ENCODE data around the gene TTC3.
"Not testable (repeated sequence)": the region's sequence is repeated elsewhere in the genome, so short reads cannot be mapped to it uniquely, and the experiment has no call there.

Gene TTC3

DNA sequence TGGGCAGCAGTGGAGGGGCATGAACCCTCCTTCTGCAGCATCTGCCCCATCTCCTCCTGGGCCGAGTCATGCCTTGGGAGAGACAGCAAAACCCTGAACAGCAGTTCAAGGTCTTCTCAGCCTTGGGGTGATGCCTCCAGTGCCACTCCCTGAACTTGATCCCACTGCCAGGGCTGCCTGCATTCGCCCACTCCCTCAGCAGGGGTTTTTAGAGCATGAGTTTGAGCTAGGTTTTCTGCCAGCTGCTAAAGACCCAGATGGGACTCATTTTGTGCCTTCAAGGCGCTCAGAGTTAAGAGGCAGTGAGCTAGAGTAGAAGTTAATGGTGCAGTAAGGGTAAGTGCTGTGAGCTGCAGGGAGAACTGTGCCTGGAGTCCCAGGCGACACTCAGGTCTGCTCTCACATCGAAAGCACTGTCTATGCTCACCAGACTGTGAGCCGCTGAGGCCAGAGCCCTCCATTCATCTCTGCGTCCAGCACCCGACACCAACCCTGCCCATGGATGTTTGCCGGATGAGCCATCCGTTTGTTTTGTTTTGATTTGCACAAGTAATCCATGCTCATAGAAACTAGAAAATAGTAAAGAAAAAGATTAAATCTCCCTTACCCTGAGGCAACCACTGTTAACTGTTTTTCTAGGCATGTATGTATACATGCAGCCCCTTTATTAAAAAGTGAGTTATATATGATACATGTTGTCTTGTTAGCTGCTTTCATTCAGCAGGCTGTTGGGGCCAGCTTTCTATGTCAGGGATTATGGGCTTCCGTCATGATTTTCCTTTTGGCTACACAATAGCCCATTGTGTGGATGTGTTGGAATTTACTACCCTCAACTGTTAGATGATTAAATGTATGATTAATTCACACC is 126.2 kb downstream of the TTC3 start:
- no peak for DNase-seq

DNA sequence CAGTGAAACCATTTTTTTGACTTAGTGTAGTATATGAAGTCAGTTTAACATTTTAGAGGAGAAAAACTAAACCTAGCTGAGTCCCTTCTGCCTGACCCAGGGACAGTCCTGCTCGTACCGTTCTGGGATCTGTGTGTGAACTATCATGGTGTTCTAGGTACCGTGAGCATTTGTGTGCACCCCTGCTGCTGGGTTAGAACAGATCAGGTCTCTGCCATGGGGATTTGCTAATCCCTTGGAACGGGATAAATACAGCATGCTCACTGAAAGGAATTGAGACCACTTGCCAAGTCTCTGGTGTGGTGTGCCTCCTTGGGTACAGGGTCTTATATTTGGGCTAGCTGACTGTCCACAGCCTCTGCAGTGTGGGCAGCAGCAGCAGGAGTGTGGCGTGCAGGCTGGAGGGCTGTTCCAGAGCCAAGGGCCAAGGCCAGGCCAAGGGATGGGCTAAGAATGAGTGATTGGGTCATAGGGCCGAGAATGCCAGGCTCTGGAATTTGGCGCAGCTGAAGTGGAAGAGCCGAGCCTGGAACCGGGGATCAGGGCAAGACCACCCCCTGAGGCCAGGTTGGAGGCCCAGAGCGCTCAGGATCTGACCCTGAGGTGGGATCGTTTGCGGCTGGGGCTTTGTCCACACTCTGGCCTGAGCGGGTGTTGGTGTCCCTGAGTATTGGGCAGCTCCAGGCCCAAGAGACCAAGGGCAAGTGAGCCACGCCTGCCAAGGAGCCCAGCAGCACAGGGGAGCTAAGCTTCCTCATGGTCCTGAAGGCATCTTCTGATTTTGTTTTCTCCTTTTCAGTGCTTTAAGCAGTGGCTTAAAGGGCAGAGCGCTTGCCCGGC is 127.8 kb downstream of the TTC3 start:
- DNase-seq = no peak

DNA sequence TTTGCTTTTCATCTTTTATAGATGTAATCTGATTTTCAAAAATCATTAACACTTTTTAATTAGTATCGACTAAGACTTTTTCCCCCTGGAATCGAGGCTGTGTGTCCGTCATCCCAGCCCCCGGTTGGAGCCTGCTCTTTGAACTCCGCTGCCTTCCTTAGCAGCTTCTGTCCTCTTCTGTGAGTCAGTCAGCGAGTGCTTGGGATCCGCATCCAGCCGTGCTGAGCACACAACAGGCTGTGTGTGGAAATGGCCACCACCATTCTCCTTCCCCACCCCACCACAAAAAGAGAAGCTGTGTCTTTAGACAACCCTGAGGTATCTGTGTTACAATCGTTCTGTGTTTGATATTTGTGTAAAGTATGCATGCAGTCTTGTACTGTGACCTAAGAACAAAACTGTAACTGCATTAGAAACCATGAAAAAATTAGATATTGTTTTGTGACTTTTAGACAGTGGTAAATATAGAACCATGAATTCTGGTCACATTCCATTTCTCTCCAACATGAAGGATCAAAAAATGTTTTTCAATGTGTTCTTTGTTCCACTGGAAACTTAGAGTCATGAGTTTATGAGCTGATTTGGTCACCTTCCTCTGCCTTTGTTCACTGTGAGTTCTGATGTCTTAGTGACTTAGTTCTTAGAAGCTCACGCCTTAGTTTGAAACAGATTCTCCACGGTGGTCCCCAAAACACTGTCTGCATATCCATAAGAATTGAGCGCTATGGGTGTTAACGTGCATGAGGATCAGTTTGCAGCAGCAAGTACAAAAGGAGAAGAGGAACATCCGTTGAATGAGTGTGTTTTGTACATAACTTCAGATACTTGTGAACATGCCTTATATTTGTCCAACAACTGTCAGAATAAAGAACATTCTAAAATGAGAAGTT is 129.4 kb downstream of the TTC3 start:
- DNase-seq = no peak

DNA sequence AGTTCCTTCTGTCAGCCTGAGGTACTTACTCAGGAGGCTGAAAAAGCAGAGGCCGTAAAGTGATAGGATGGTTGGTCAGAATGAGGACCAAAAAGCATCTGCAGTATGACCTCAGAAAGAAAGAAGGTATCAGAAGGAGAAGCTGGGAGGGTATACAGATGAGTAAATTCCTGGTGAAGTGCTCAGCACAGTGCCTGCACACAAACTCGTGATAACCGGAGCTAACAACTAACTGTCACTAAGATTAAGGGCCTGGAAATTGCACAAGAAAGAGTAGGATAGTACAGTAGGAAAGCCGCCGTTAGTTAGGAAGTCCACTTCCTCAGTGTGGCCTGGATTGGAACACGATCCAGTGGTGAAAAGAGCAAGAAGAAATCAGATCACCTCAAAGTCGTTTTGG is 131.5 kb downstream of the TTC3 start:
- no peak for DNase-seq

DNA sequence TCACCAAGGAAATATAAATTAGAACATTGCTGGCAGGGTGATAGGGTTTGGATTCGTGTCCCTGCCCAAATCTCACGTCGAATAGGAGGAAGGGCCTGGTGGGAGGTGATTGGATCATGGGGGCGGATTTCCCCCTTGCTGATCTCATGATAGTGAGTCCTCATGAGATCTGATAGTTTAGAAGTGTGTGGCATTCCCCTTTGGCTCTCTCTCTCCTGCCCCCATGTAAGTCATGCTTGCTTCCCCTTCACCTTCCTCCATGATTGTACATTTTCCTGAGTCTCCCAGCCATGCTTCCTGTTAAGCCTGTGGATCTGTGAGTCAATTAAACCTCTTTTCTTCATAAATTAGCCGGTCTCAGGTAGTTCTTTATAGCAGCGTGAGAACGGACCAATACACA is 133.4 kb downstream of the TTC3 start:
- DNase-seq = no peak

- no peak for DNase-seq
Observed at GRCh38 chr21:37207441-37208009, 134.5 kb downstream of the TTC3 start.

DNA sequence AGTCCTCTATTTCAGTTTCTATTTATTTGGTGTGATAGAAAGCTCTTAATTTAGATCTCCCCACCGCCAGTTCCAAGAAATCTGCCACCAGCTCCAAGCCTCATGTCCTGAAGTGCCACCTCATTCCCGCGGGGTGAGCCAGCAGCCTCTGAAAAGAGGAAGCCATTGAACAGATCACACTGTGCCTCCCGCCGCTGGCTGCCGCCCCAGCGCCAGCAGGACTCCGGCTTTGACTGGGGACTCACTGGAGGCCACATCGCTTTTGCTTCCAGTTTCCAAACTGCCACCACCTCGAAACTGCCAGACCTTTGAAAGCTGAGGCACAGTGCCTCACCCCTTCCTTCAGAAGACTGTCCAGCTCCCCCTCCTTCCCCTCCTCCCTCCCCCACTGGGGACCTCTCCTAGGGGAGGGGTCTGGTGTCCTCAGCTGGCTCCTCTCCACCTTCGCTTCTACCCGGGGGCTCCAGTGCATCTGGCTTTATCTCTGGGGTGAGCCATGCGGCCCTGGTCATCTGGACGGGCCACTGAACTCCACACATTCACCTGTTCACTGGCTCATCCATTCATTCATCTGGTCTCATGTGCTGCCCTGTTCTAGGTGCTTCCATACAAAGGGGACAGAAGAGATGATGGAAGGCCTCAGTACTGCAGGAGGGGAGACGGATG is 135.1 kb downstream of the TTC3 start:
- DNase-seq = no peak

DNA sequence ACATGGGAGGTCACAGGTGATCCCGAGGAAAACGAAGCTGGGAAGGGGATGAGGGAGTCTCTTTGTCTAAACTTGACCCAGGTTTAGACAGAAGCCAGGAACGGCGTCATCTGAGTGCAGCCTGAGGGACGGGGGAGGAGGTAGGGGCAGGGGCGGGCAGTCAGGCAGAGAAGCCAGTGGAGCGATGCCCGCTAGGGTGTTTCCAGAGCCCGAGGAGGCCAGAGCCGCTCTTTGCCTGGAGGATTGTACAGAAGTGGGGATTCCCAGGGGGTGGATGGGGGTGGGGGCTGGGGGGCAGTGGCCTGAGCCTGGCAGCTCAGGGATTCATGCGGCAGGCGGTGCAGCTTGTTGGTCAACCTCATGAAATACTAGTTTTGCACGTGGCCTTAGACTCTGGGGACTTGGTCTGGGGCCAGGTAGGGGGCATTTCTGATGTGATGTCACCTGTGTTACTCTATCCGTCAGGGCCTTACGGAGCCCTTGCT is 135.7 kb downstream of the TTC3 start:
- no peak for DNase-seq

GRCh38 chr21:37210130-37210529 is 137.1 kb downstream of the TTC3 start:
- no peak for DNase-seq

DNA sequence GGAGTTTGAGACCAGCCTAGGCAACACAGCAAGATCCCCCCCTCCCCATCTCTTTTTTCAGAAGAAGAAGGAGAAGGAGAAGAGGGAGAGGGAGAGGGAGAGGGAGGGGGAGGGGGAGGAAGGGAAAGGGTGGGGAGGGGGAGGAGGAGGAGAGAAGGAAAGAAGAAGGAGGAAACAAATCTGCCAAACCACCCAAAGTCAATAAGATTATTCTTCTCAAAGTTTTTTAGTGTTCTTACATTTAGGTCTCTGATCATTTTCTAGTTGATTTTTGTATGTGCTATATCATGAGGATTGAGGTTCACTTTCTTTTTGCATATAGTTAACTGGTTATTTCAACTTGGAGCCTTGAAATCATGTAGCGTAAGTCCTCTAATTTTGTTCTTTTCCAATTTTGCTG is 137.7 kb downstream of the TTC3 start:
- DNase-seq = no peak

- DNase-seq = no peak
Observed at GRCh38 chr21:37214952-37215351, 141.9 kb downstream of the TTC3 start.

- DNase-seq = no peak
Observed at GRCh38 chr21:37219761-37220432, 146.8 kb downstream of the TTC3 start.

GRCh38 chr21:37220433-37220980 is 147.5 kb downstream of the TTC3 start:
- no peak for DNase-seq

- DNase-seq = peak; percentile 66
Observed at GRCh38 chr21:37220981-37221664, 148.1 kb downstream of the TTC3 start.

DNA sequence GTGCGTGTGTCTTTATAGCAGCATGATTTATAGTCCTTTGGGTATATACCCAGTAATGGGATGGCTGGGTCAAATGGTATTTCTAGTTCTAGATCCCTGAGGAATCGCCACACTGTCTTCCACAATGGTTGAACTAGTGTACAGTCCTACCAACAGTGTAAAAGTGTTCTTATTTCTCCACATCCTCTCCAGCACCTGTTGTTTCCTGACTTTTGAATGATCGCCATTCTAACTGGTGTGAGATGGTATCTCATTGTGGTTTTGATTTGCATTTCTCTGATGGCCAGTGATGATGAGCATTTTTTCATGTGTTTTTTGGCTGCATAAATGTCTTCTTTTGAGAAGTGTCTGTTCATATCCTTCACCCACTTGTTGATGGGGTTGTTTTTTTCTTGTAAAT is 149.2 kb downstream of the TTC3 start:
- DNase-seq = not testable (repeated sequence)

GRCh38 chr21:37223804-37224345 is 150.8 kb downstream of the TTC3 start:
- no peak for DNase-seq

DNA sequence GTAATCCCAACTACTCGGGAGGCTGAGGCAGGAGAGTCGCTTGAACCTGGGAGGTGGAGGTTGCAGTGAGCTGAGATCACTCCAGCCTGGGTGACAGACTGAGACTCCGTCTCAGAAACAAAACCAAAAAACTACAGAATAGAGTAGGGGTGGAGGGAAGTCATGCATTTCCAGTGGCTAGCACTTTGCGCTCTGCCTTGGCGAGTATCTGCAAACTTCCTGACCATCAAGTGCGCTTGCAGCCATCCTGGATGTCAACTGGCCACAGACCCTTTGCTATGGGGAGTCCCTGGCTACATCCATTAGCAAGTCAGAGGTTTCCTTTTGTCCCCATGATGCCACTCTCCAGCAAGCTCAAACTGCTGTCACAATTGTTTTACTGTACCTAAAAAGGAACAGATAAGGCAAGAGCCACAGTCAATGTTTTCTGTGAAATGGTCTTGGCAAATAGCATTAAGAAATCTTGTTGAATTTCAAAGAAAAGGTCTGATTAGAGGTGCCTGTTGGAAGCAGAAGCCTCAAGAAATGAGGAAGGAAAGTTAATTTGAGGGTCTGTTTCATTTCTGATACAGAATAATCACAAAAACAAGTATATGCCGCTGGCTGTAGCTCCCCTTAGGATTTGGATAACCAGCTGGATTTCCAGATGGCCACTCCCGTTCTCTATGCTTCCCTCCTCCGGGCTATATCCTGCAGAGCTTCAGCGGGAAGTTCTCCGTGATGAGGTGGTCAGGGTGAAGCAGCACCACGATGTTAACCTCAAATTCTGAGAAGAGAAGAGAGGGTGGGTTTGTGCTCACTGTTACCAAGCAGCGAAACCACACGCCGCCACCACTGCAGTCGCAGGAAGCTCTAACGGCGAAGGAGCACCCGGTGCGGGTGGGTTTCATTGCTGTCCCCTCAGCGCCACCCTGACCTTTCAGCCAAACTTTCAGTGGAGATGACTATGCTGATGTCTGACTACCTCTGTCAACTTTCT is 152.1 kb downstream of the TTC3 start:
- DNase-seq = no peak

DNA sequence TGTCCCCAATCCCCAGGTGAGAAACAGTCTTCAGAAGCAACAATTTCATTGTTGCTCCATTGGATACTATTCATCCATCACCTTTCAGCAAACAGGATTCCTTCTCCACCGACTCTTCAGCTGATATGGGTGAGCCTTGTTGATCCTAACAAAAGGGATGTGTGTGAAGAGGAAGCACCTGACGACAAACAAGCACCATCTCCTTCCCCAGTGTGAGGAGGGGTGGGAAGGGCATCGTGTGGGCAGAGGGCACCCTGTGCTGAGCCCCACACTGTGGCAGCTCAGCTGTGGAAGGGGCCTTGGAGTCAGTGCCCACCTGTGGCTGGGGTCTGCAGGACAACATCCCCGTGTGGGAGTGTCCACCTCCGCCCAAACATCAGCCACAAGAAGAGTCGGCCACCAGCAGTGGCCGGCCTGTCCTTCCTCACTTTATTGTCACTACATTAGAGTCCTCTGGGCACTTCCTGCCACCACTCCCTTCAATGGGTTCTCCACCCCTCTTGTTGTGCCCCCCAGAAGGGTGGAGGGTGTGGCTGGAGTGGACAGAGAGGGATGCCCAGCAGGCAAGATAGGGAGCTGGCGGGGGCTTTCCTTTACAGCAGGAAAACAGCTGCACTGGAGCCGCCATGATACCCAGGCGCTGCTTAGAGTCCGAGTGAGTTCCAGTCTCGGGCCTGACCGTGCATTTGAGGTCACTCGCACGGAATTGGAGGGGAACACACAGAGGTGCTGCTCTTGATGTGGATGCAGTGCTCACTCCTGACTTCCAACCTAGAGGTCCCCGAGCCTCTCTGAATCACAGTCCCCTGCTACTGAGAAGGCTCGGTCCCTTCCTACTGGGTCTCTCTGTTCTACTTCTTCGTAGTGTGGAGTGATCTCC is 153.2 kb downstream of the TTC3 start:
- DNase-seq = no peak

Data from NCI-H187 treated with DMSO at 0.1 percent for 48 hours (cell line).